Measurements from ENCODE around the gene TRPM5. TPM values are rescaled to one million over a fixed set of nuclear protein-coding genes. Genes with fewer than 3 reads are reported as not detected.

The TRPM5 gene
- total RNA-seq, 4 donors from 2014 or later, result not detected

GRCh38 chr11:2472428-2473186 lies 28.3 kb upstream of the TRPM5 start:
- peaks cover 0 to 2% (median 0%) of the 10 kb centered on the region in 3 donors for H3K4me1 ChIP-seq
- intact Hi-C loops (cut with DNase I), result no loop called here
- H3K4me3 ChIP-seq, result no peak overlapping the region
- H3K27ac ChIP-seq, result no peak overlapping the region
- no peak for DNase-seq
- TF ChIP-seq POLR2A (IDR thresholded peaks at IDR 0.05), result no peak
- WGBS, 2 donors, result 67 to 75% methylated on average over 2 to 7 of the region's 8 CpGs
- H3K9me3 ChIP-seq, result no peaks in the 10 kb centered on the region
- peaks cover 0 to 11% (median 0%) of the 10 kb centered on the region in 4 donors for H3K27me3 ChIP-seq
- H3K36me3 ChIP-seq, result no peaks in the 10 kb centered on the region

- DNase-seq, result no peak
- intact Hi-C loops (cut with DNase I), result no loop called here
These were observed 27.4 kb upstream of the TRPM5 start for GRCh38 chr11:2471804-2472096.

DNA sequence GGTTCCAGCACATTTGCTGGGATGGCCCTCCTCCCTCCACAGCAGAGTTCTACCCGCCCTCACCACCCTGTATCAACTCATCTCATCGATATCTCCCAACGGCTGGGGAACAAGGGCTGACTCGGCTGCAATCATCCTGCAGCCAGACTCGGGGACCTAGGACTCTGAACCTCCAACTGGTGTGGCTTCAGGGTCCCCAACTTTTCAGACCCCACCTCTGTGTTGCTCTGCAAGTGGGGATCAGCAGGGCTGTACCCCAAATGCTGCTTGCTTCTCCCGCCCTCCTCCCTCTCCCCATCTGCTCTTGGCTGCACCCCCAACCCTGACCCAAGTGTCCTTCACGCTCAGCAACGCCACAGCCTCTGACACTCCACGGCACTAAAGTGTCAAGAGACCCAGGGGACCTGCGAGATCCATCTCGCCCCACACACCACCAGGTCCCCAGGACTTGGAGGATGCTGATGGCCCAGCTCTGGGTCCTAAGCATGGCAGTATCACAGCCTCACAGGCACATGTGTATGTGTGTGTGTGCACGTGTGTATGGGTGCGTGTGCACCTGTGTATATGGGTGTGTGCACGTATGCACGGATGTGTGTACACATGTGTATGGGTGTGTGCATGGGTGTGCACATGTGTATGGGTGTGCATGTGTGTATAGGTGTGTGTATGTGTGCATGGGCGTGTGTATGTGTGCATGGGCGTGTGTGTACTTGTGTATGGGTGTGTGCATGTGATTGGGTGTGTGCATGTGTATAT lies 26.9 kb upstream of the TRPM5 start:
- intact Hi-C loops (cut with DNase I), result no loop called here
- peaks cover 0 to 11% (median 0%) of the 10 kb centered on the region in 4 donors for H3K27me3 ChIP-seq
- H3K36me3 ChIP-seq, result no peaks in the 10 kb centered on the region
- no peaks in the 10 kb centered on the region for H3K9me3 ChIP-seq
- 87 to 92% methylated on average over 10 to 11 of the region's 17 CpGs for WGBS, 2 donors
- DNase-seq, result no peak
- no peak overlapping the region for H3K27ac ChIP-seq
- no peak overlapping the region for H3K4me3 ChIP-seq
- H3K4me1 ChIP-seq, result peaks cover 0 to 9% (median 0%) of the 10 kb centered on the region in 3 donors
- TF ChIP-seq CTCF (IDR thresholded peaks at IDR 0.05), result no peak
- no peak for TF ChIP-seq POLR2A (IDR thresholded peaks at IDR 0.05)

More at GRCh38 chr11:2471804-2472096, 27.4 kb upstream of the TRPM5 start:
- WGBS, 2 donors, result 90 to 94% methylated on average over 6 of the region's 6 CpGs
- Histone ChIP-seq H3K27ac (no peak overlapping the region), H3K4me3 (no peak overlapping the region), H3K9me3 (no peaks in the 10 kb centered on the region), H3K36me3 (no peaks in the 10 kb centered on the region), H3K4me1 (peaks cover 0 to 8% (median 0%) of the 10 kb centered on the region in 3 donors), H3K27me3 (peaks cover 0 to 11% (median 0%) of the 10 kb centered on the region in 4 donors)
- TF ChIP-seq CTCF (IDR thresholded peaks at IDR 0.05) (no peak), POLR2A (IDR thresholded peaks at IDR 0.05) (no peak)

DNA sequence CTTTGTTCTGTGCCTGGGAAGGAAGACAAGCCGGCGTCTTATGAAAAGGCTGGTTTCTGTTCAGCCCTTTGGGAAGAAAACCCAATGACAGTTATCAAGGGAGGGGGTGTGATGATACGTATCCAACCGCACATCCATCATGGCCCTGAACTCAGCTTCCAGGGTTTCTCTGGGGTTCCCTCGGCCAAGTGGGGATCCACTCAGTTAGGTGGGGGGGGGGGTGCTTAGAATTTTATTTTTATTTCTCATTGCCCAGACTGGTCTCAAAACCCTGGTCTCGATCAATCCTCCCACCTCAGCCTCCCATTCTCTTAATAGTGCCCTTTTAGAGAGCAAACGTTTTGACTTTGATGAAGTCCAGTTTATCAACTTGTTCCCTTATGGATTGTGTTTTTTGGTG lies 26.2 kb upstream of the TRPM5 start:
- Histone ChIP-seq H3K4me3 (no peak overlapping the region), H3K36me3 (no peaks in the 10 kb centered on the region), H3K9me3 (no peaks in the 10 kb centered on the region), H3K27ac (no peak overlapping the region), H3K27me3 (peaks cover 0 to 11% (median 0%) of the 10 kb centered on the region in 4 donors), H3K4me1 (peaks cover 0 to 9% (median 0%) of the 10 kb centered on the region in 3 donors)
- no peak for DNase-seq
- WGBS, 2 donors, result 85 to 89% methylated on average over 7 of the region's 7 CpGs
- intact Hi-C loops (cut with DNase I), result no loop called here
- no peak for TF ChIP-seq POLR2A (IDR thresholded peaks at IDR 0.05)
- TF ChIP-seq CTCF (IDR thresholded peaks at IDR 0.05), result no peak

- WGBS, 2 donors, result 73 to 80% methylated on average over 12 to 15 of the region's 21 CpGs
- Histone ChIP-seq H3K27ac (no peak overlapping the region), H3K27me3 (peaks cover 0 to 11% (median 0%) of the 10 kb centered on the region in 4 donors), H3K9me3 (no peaks in the 10 kb centered on the region), H3K4me3 (no peak overlapping the region), H3K36me3 (no peaks in the 10 kb centered on the region), H3K4me1 (peaks cover 0 to 9% (median 0%) of the 10 kb centered on the region in 3 donors)
- DNase-seq, result no peak
- intact Hi-C loops (cut with DNase I), result no loop called here
- TF ChIP-seq POLR2A (IDR thresholded peaks at IDR 0.05) (no peak), CTCF (IDR thresholded peaks at IDR 0.05) (no peak)
These were observed 24.3 kb upstream of the TRPM5 start for GRCh38 chr11:2468363-2469235.

All from esophagus squamous epithelium (tissue), 5 donors.